MG63 (cell line): Measurements from ENCODE around the gene KLHL3. TPM values are rescaled to one million over a fixed set of nuclear protein-coding genes. Genes with fewer than 3 reads are reported as not detected.
A peak's percentile ranks its signal among the peaks of the same experiment; 100 is the strongest.

Experiments used
- DNase-seq: peaks from one replicate; pipeline ENCODE4 v3.0.0-alpha.2; 2020
- H3K27me3 ChIP-seq: fragments of 250-450 bp; sonication (Bioruptor Pico); 2 replicates; pipeline ENCODE4 v1.5.1; 2020; ENCODE audit warnings: mild to moderate bottlenecking, moderate library complexity
- H3K36me3 ChIP-seq: fragments of 250-450 bp; sonication (Bioruptor Pico); 2 replicates; pipeline ENCODE4 v1.5.1; 2020; ENCODE audit warnings: mild to moderate bottlenecking, moderate library complexity
- H3K4me3 ChIP-seq: fragments of 250-450 bp; sonication (Bioruptor Pico); 2 replicates; pipeline ENCODE4 v1.5.1; 2020; ENCODE audit warnings: mild to moderate bottlenecking, moderate library complexity
- H3K9me3 ChIP-seq: fragments of 250-450 bp; sonication (Bioruptor Pico); 2 replicates; pipeline ENCODE4 v1.5.1; 2020; ENCODE audit warnings: mild to moderate bottlenecking, moderate library complexity
- total RNA-seq: library from RNA; depleted of rRNA; stranded (reverse); fragments of >200 nt; shearing (Covaris generic); gene quantifications from 2 replicates; pipeline ENCODE4 v1.2.3, GENCODE V29; 2014; ENCODE audit warnings: low replicate concordance

The KLHL3 gene
- total RNA-seq, 1 experiment from 2014 or later: 0.82 TPM

DNA sequence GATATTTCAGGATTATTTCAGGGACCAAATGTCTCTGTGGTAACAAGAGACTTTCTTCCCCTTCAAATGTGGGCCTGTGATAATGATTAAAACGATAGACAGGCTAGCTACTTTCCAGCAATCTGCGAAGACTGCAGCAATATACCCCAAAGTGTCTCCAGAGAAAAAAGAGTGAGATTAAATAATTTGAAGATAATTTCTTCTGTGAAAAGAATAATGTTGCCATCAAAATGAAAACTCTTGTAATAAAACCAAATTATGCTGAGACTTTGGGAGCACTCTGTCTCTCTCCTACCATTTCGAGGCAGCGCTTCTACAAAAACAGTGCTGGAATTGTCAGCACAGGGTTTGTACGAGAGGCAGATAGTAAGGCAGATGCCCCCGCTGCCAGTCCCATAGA, 132.5 kb downstream of the KLHL3 start:
- H3K9me3 ChIP-seq: no peaks in the 10 kb centered on the region
- no peak for DNase-seq
- H3K4me3 ChIP-seq: no peak overlapping the region
- H3K27me3 ChIP-seq: peaks cover 33% of the 10 kb centered on the region
- no peaks in the 10 kb centered on the region for H3K36me3 ChIP-seq

DNA sequence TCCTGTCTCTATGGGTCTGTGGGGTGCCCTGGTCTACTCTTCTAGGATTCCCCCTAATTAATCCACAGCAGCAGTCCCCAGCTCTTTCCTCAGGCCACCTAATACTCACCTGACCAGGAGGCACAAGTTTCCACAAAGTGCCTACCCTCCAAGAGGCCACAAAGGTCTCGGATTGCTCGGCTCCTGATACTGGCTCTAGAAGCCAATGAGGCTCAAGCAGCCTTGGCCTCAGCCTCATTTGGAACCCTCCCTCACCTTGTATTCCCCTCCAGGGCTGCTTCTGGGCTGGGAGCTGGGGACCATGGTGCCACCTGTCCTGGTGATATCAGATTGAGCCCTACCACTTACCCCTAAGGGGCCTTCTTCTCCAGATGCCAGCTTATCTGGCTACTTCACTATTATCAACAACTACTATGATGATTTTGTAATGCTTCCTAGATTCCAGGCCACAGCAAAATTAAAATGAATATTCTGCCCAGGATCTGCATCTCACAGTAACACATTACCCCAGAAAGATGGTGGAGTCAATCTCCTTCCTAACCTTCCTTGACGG, 133.1 kb downstream of the KLHL3 start:
- Histone ChIP-seq H3K9me3 (no peaks in the 10 kb centered on the region), H3K27me3 (peaks cover 36% of the 10 kb centered on the region), H3K4me3 (no peak overlapping the region), H3K36me3 (no peaks in the 10 kb centered on the region)
- DNase-seq: no peak

- DNase-seq: no peak
- H3K27me3 ChIP-seq: peaks cover 43% of the 10 kb centered on the region
Measured at GRCh38 chr5:137600721-137601360, 135.0 kb downstream of the KLHL3 start.

GRCh38 chr5:137599457-137599856, 136.4 kb downstream of the KLHL3 start:
- Histone ChIP-seq H3K36me3 (no peaks in the 10 kb centered on the region), H3K27me3 (peaks cover 47% of the 10 kb centered on the region), H3K9me3 (no peaks in the 10 kb centered on the region), H3K4me3 (no peak overlapping the region)
- DNase-seq: no peak

More at GRCh38 chr5:137600721-137601360, 135.0 kb downstream of the KLHL3 start:
- H3K4me3 ChIP-seq: no peak overlapping the region
- H3K36me3 ChIP-seq: no peaks in the 10 kb centered on the region
- H3K9me3 ChIP-seq: no peaks in the 10 kb centered on the region

DNA sequence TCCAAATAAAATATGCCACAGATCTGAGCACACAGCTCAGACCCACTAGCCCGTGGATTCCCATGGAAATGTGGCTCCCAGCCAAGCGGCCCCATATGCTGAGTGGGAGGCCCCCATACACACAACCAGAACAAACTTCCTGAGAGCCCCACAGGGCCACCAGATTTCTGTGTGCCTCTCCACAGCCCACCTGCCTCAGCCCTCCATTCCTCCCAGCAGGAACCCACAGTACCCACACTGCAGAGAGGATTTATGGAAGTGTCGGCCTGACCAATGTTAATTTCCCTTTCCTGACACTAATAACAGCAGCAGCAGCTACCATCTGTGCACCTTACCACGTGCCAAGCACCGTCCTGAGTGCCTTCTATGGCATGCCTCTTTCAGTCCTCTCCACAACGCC, 137.5 kb downstream of the KLHL3 start:
- DNase-seq: no peak
- no peaks in the 10 kb centered on the region for H3K9me3 ChIP-seq
- H3K36me3 ChIP-seq: no peaks in the 10 kb centered on the region
- peaks cover 55% of the 10 kb centered on the region for H3K27me3 ChIP-seq
- H3K4me3 ChIP-seq: no peak overlapping the region

- Histone ChIP-seq H3K9me3 (peaks cover 6% of the 10 kb centered on the region), H3K27me3 (peaks cover 68% of the 10 kb centered on the region), H3K4me3 (no peak overlapping the region), H3K36me3 (no peaks in the 10 kb centered on the region)
- no peak for DNase-seq
Measured at GRCh38 chr5:137596941-137597340, 138.9 kb downstream of the KLHL3 start.

DNA sequence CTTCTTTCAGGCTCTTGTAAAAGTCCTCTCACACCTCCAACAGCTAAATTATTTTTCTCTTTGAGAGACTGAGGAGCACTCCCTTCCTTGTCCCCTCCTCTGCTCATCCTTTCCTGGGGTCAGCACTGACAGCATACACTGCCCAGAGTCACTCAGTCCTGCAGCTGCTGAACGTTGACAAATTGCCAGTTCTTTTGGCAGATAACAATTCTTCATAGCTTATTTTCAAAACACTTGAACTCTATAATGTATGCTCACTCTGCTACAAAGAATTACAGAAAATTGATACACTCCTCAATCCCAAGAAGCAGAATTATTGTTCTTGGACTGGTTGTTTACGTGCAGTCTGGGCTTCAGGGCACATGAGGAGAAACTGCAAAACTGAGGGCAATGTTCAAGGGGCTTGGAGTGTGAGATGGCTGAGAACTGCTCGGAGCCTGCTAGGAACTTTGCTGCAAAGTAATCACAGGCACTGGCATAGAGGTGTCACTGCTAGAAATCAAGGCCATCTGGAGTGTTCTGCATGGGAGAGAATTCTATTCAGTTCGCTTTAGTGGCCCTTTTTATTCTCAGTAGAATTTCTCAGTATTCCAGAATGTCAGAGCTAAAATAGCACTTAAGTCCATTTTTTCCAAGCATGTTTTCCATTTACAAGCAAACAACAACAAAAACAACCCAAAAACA, 140.4 kb downstream of the KLHL3 start:
- DNase-seq: no peak
- Histone ChIP-seq H3K36me3 (no peaks in the 10 kb centered on the region), H3K9me3 (peaks cover 8% of the 10 kb centered on the region), H3K27me3 (peaks cover 74% of the 10 kb centered on the region), H3K4me3 (no peak overlapping the region)

- Histone ChIP-seq H3K9me3 (peaks cover 8% of the 10 kb centered on the region), H3K4me3 (no peak overlapping the region), H3K27me3 (peaks cover 78% of the 10 kb centered on the region), H3K36me3 (no peaks in the 10 kb centered on the region)
- no peak for DNase-seq
Measured at GRCh38 chr5:137594717-137595116, 141.2 kb downstream of the KLHL3 start.

GRCh38 chr5:137592317-137592716, 143.6 kb downstream of the KLHL3 start:
- Histone ChIP-seq H3K4me3 (no peak overlapping the region), H3K27me3 (peaks cover 72% of the 10 kb centered on the region), H3K36me3 (no peaks in the 10 kb centered on the region), H3K9me3 (peaks cover 8% of the 10 kb centered on the region)
- no peak for DNase-seq

- Histone ChIP-seq H3K4me3 (no peak overlapping the region), H3K36me3 (no peaks in the 10 kb centered on the region), H3K9me3 (peaks cover 8% of the 10 kb centered on the region), H3K27me3 (peaks cover 65% of the 10 kb centered on the region)
- no peak for DNase-seq
Measured at GRCh38 chr5:137589185-137589584, 146.7 kb downstream of the KLHL3 start.

- peaks cover 64% of the 10 kb centered on the region for H3K27me3 ChIP-seq
- peaks cover 8% of the 10 kb centered on the region for H3K9me3 ChIP-seq
- no peak for DNase-seq
- H3K4me3 ChIP-seq: no peak overlapping the region
- no peaks in the 10 kb centered on the region for H3K36me3 ChIP-seq
Measured at GRCh38 chr5:137587919-137588318, 148.0 kb downstream of the KLHL3 start.

DNA sequence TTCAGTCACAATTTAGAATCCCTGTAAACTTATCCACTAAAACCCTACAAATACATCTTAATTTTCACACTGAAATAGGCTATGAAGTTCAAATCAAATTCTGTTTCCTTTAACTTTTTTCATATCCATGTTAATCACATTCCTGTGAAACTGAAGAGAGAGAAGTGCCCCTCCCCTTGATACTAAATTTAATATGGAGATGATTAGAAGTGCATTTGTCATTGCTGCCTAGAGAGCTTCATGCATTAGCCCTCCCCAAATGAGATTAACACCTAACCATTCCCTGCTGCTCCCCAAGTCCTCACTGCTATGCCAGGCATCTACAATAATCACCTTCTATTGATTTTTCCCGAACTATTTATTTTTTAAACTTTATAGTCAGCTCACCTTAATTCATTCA, 151.6 kb downstream of the KLHL3 start:
- DNase-seq: no peak
- peaks cover 38% of the 10 kb centered on the region for H3K27me3 ChIP-seq
- H3K4me3 ChIP-seq: no peak overlapping the region
- no peaks in the 10 kb centered on the region for H3K9me3 ChIP-seq
- no peaks in the 10 kb centered on the region for H3K36me3 ChIP-seq

DNA sequence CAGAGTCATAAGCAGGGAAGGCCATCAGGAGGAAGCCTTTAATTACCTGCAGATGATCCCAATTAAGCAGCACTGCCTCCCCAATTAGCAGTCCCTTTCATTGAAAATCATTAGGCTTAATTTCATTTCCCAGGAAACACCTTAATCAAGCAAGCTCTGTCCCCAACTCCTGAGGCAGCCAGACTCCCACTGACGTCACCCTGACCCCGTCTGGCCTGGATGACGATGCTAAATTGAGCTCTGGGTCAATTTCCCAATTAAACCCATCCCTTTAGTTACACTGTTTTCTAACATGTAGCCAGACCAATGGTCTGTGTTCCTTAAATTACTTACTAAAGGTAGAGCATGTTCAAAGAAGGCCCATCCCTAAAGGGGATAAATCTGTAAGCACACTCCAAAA, 152.8 kb downstream of the KLHL3 start:
- peaks cover 34% of the 10 kb centered on the region for H3K27me3 ChIP-seq
- no peak for DNase-seq
- H3K9me3 ChIP-seq: no peaks in the 10 kb centered on the region
- no peak overlapping the region for H3K4me3 ChIP-seq
- H3K36me3 ChIP-seq: no peaks in the 10 kb centered on the region

GRCh38 chr5:137582218-137582617, 153.7 kb downstream of the KLHL3 start:
- no peak for DNase-seq
- H3K9me3 ChIP-seq: no peaks in the 10 kb centered on the region
- H3K4me3 ChIP-seq: no peak overlapping the region
- H3K27me3 ChIP-seq: peaks cover 25% of the 10 kb centered on the region
- H3K36me3 ChIP-seq: no peaks in the 10 kb centered on the region

DNA sequence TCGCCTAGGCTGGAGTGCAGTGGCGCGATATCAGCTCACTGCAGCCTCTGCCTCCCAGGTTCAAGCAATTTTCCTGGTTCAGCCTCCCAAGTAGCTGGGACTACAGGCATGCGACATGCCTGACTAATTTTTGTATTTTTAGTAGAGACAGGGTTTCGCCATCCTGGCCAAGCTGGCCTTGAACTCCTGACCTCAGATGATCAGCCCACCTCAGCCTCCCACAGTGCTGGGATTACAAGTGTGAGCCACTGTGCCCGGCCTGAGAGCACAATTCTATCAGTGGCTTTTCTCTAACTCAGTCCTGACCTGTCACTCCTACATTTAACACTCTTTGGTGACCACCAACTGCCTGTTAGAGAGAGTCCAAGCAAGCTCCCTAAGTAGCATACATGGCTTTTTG, 154.1 kb downstream of the KLHL3 start:
- no peak for DNase-seq
- no peaks in the 10 kb centered on the region for H3K9me3 ChIP-seq
- H3K27me3 ChIP-seq: peaks cover 22% of the 10 kb centered on the region
- H3K4me3 ChIP-seq: no peak overlapping the region
- H3K36me3 ChIP-seq: no peaks in the 10 kb centered on the region

DNA sequence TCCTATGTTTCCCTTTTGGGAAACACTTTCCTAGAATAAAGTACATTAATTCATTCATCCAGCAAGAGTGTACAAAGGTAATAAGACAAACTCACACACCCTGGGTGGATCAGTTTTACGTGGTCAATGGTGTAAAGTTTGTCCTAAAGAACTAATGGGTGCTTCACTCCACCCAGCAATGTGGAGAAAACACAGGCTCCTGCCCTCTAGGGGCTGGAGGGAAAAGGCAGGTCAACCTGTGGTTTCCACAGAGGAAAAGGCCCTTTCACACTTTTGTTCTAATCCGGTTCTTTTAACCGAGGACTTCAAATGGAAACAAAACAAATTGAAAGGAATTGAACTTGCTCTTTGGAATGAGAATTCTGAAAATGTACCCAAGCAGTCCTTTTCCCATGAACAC, 155.9 kb downstream of the KLHL3 start:
- Histone ChIP-seq H3K4me3 (no peak overlapping the region), H3K36me3 (no peaks in the 10 kb centered on the region), H3K9me3 (no peaks in the 10 kb centered on the region), H3K27me3 (peaks cover 11% of the 10 kb centered on the region)
- no peak for DNase-seq

GRCh38 chr5:137575847-137576246, 160.0 kb downstream of the KLHL3 start:
- no peaks in the 10 kb centered on the region for H3K36me3 ChIP-seq
- H3K4me3 ChIP-seq: no peak overlapping the region
- no peaks in the 10 kb centered on the region for H3K9me3 ChIP-seq
- H3K27me3 ChIP-seq: no peaks in the 10 kb centered on the region
- peak; percentile 54 for DNase-seq

DNA sequence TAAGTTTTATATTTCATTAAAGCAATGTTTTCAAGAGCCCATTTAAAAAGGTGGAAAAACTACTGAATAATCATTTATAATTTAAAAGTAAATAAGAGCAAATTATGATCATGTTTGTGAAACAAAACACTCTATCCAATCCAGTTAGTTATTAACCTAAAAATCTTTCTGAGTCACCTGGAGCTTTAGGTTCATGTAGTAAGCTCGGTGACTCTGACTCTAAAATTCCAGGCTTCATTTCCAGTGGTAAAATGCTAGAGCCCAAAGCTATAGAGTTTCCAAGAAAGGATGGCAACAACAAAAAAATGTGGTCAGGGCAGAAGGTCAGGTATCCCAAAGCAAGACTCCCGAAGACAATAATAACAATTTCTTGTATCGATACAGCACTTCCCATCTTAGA, 160.7 kb downstream of the KLHL3 start:
- DNase-seq: no peak
- no peaks in the 10 kb centered on the region for H3K27me3 ChIP-seq
- no peaks in the 10 kb centered on the region for H3K9me3 ChIP-seq
- H3K36me3 ChIP-seq: no peaks in the 10 kb centered on the region
- H3K4me3 ChIP-seq: no peak overlapping the region
